Hematopoietic multipotent progenitor cell (in vitro differentiated cells): ENCODE measurements around the gene HIVEP2. TPM values are rescaled to one million over a fixed set of nuclear protein-coding genes. Genes with fewer than 3 reads are reported as not detected.

Experiments
- DNase-seq, 3 donors: peaks; one replicate each; pipeline ENCODE4 v3.0.0-alpha.2; 2011 to 2015; ENCODE audit warnings: low read depth in 2 of 3, low spot score in 2 of 3
- total RNA-seq: library from RNA; depleted of rRNA; stranded (reverse); fragments of >200 nt; gene quantifications from one replicate; pipeline ENCODE4 v1.2.3, GENCODE V29; 2012

HIVEP2 gene
- total RNA-seq, 1 donor = 12.4 TPM

- no peak for DNase-seq
Observed at GRCh38 chr6:142752348-142752747, 192.6 kb downstream of the HIVEP2 start.

DNA sequence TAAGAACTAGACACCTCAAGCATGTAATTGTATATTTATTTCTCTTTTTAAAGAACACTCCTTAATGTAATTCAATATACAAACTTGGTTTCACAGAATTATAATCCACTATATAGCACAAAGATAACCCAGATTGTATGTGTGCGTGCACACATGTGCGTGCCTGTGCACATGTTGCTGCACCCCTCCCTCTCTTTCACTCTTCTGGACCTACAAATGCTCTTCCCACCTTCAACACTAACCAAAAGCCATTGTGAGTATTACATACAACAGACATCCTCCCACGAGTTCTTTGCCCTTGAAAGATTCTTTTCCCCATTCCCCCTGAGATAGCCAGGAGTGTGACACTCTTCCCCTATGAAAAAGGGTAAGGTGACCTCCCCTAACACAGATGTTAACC lies 193.5 kb downstream of the HIVEP2 start:
- no peak for DNase-seq

DNA sequence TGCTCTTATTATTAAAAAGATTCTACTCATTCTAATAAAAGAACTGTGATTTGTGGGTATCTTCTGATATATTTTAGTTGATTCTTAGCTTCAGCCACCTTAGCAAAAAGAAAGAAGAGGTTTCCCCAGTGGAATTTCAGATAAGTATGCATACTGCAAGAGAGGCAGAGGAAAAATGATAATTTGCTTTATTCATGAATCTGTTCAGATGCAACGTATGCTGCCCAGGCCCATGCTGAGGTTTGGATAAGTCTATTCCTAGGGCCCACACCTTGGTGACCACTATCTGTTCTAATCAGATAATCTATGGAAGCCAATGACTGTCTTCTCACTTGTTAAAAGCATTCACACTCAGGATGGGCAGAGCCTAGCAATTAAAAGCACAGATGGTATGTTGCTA lies 194.0 kb downstream of the HIVEP2 start:
- DNase-seq = no peak

DNA sequence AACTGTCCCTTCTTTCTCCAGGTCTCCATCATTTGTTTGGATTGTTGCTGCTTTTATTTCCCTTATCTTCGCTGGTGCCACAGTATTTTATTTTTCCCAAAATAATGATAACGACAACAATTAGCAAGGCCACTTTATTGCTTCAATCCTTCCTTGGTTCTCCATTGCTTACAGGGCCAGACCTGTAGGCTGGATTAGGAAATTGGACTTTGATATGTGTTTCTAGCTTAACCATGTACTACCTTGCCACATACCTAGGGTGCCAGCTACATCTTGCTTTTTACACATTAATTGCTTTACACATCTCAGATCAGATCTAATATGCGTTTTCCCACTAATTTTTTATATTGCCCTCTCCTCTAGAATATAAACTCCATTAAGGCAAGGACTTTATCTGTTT lies 195.4 kb downstream of the HIVEP2 start:
- no peak for DNase-seq

DNA sequence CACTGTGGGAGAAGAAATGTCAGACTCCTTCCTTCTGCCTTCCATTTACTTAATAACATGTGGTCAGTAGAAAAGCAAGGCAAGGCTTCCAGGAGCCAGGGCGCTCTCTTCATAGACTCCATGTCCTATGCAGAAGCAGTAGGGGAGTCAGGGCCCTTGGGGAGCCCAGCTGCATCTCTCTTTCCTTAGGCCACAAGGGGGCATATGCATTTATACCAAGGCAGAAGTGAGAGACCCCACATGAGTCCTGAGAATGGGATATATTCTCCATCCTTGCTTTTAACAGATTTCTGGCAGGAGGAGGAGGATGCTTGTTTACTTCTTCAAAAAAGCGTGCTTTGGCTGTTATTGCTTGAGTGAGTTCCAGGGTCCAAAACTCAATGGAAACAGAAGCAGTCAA lies 198.5 kb downstream of the HIVEP2 start:
- peak in 2 of 3 donors; percentile 49 to 72 for DNase-seq

GRCh38 chr6:142744836-142745235 lies 200.1 kb downstream of the HIVEP2 start:
- DNase-seq = no peak

GRCh38 chr6:142740449-142740848 lies 204.5 kb downstream of the HIVEP2 start:
- no peak for DNase-seq

GRCh38 chr6:142738731-142739130 lies 206.2 kb downstream of the HIVEP2 start:
- DNase-seq = no peak

GRCh38 chr6:142738035-142738396 lies 207.0 kb downstream of the HIVEP2 start:
- no peak for DNase-seq

- no peak for DNase-seq
Observed at GRCh38 chr6:142737368-142738034, 207.5 kb downstream of the HIVEP2 start.

DNA sequence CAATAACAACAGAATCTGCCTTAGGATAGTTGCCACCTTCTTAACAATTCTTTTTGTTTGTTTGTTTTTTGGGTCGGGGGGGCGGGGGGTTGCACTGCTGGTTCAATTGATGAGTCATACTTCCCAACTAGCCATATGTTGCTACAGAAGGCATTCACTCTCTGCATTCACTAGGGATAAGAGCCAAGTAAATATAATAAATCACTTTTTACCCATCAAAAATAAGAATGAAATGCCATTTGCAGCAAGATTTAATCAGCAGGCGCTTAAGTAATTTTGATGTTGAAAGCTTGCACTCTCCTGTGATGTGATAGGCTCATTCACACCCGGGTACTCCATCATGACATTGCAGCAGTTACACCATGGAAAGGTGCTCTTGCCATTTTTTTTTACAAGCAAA lies 209.8 kb downstream of the HIVEP2 start:
- DNase-seq = no peak

DNA sequence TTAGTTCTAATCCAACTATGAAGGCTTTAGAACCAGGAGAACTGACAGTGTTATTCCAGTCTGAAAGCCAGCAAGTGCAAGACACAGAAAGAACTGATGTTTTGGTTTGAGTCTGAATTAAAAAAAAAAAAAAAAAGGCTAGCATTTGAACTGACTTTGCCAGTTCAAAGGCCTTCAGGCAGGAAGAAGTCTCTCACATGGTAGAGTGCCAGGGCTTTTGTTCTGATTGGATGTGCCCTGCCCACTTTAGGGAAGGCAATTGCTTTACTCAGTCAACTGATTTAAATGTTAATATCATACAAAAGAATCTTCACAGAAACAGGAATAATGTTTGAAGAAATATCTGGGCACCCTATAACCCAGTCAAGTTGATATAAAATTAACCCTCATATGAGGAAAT lies 212.2 kb downstream of the HIVEP2 start:
- no peak for DNase-seq

DNA sequence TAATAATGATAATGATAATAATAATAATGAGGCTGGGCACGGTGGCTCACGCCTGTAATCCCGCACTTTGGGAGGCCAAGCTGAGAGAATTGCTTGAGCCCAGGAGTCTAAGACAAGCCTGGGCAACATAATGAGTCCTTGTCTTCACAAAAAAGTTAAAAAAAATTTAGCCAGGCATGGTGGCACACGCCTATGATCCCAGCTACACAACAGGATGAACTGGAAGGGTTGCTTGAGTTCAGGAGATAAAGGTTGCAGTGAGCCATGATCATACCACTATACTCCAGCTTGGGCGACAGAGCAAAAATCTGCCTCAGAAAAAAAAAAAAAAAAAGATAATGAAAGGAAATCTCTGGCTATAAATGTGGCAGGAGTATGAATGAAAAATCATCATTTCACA lies 213.4 kb downstream of the HIVEP2 start:
- no peak for DNase-seq

GRCh38 chr6:142729618-142730017 lies 215.4 kb downstream of the HIVEP2 start:
- DNase-seq = peak in 1 of 3 donors; percentile 11

GRCh38 chr6:142728910-142729481 lies 216.0 kb downstream of the HIVEP2 start:
- peak in 2 of 3 donors; percentile 88 to 91 for DNase-seq

DNA sequence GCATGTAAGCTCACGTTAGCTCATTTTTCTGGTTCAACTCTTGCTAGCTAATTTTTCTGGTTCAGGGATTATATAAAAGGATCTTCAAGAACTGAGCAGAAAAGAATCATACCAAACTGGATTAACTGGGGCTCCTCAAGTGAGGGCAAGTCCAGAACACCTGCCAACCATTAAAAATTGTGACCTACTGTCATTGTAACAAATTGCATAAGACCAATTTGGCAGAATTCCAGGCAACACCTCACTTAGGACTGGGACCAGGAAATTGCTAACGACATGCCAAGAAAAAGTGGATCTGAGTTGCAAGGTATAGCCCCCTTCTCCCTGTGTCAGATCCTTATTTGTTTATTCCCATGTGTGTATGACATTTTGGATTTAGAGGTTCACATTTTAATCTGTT lies 216.6 kb downstream of the HIVEP2 start:
- peak in 2 of 3 donors; percentile 11 to 40 for DNase-seq

- no peak for DNase-seq
Observed at GRCh38 chr6:142726616-142727015, 218.4 kb downstream of the HIVEP2 start.

GRCh38 chr6:142725024-142725770 lies 219.8 kb downstream of the HIVEP2 start:
- no peak for DNase-seq

DNA sequence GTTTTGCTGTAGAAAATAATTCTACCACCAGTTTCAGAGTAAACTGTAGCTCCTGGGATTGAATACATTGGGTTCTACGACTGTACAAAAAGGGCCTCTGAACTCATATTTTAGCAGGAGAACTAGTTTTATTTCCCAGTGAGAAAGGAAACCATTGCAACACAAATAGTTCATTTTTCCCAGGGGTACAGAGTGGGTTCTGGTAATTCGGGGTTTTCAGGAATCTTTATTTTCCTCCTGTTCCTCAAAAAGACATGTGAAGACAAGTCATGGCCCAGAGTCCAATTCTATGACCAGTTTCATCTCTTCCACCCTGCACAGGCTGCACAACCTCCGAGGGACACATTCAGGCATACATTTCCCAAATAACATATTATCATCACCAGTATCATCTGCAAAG lies 222.1 kb downstream of the HIVEP2 start:
- no peak for DNase-seq

- no peak for DNase-seq
Observed at GRCh38 chr6:142722012-142722411, 223.0 kb downstream of the HIVEP2 start.

GRCh38 chr6:142721215-142721920 lies 223.6 kb downstream of the HIVEP2 start:
- DNase-seq = peak in 1 of 3 donors; percentile 27
